Measurements from ENCODE around the gene LAMB4.

- no peak for TF ChIP-seq CTCF (IDR thresholded peaks at IDR 0.05; ENCODE audit: low read length)
- no peak for TF ChIP-seq EZH2 (IDR thresholded peaks at IDR 0.05; ENCODE audit: borderline replicate concordance, low read length)
Observed at GRCh38 chr7:107998150-107998549, 132.0 kb downstream of the LAMB4 start.

All from OCI-LY1 (cell line).